Fibroblast of lung (primary cell): Measurements from ENCODE around the gene VPS45. TPM values are rescaled to one million over a fixed set of nuclear protein-coding genes. Genes with fewer than 3 reads are reported as not detected.

Experiments used
- DNase-seq, 2 donors: peaks; one replicate each; pipeline versions ENCODE4 v3.0.0 to v3.0.0-alpha.2; 2010; ENCODE audit warnings: low read depth in 2 of 2
- H2AFZ ChIP-seq: 2 replicates; pipeline ENCODE4 v1.5.1; 2012; ENCODE audit warnings: low read length, control low read depth, inconsistent platforms
- H3K27ac ChIP-seq: 2 replicates; pipeline ENCODE4 v1.5.1; 2011; ENCODE audit warnings: low read length, control low read depth; ENCODE audit not compliant: insufficient read depth
- H3K27me3 ChIP-seq: 2 replicates; pipeline ENCODE4 v1.5.1; 2011; ENCODE audit warnings: mild to moderate bottlenecking, low read length; ENCODE audit not compliant: control insufficient read depth, insufficient read depth
- H3K36me3 ChIP-seq: 2 replicates; pipeline ENCODE4 v1.5.1; 2011; ENCODE audit warnings: low read length; ENCODE audit not compliant: control insufficient read depth, insufficient read depth
- H3K4me1 ChIP-seq: 2 replicates; pipeline ENCODE4 v1.5.1; 2011; ENCODE audit warnings: low read length; ENCODE audit not compliant: control insufficient read depth, insufficient read depth; ENCODE audit errors: extremely low read depth
- H3K4me2 ChIP-seq: 2 replicates; pipeline ENCODE4 v1.5.1; 2011; ENCODE audit warnings: low read length, control low read depth; ENCODE audit not compliant: insufficient read depth; ENCODE audit errors: extremely low read depth
- H3K4me3 ChIP-seq, 4 experiments: fragments of 200-600 bp in 1 of 4; sonication (generic) in 1 of 4; replicated peaks in 1 of 4; 2 replicates each; pipeline ENCODE4 v1.5.1; 2011 to 2016; ENCODE audit warnings: low read length in 4 of 4, low read depth in 3 of 4, mild to moderate bottlenecking in 3 of 4, control low read depth in 2 of 4, inconsistent platforms in 1 of 4, mixed read lengths in 1 of 4; ENCODE audit not compliant: insufficient read depth in 1 of 4; ENCODE audit errors: control extremely low read depth in 1 of 4
- H3K79me2 ChIP-seq: 2 replicates; pipeline ENCODE4 v1.5.1; 2012; ENCODE audit warnings: mild to moderate bottlenecking, low read length, inconsistent platforms; ENCODE audit not compliant: control insufficient read depth, insufficient read depth
- H3K9ac ChIP-seq: 2 replicates; pipeline ENCODE4 v1.5.1; 2011; ENCODE audit warnings: mild to moderate bottlenecking, low read length, control low read depth; ENCODE audit not compliant: insufficient read depth
- H3K9me3 ChIP-seq: 2 replicates; pipeline ENCODE4 v1.5.1; 2012; ENCODE audit warnings: low read depth, low read length; ENCODE audit not compliant: control insufficient read depth, insufficient read depth
- H4K20me1 ChIP-seq: 2 replicates; pipeline ENCODE4 v1.5.1; 2011; ENCODE audit warnings: low read length; ENCODE audit not compliant: control insufficient read depth, insufficient read depth; ENCODE audit errors: extremely low read depth
- CTCF ChIP-seq, 2 donors: IDR thresholded peaks in 1 of 2; conservative IDR thresholded peaks in 1 of 2; 1 replicate in 1 of 2; 2 replicates in 1 of 2; pipeline ENCODE4 v1.5.1; 2011 to 2012; ENCODE audit warnings: low read length in 2 of 2, control low read depth in 1 of 2, inconsistent platforms in 1 of 2, low read depth in 1 of 2, mild to moderate bottlenecking in 1 of 2
- EZH2 ChIP-seq: IDR thresholded peaks from 2 replicates; pipeline ENCODE4 v1.5.1; 2012; ENCODE audit warnings: low read length, control low read depth, mild to moderate bottlenecking; ENCODE audit errors: missing control alignments
- polyA plus RNA-seq, 2 donors: library from polyadenylated mRNA; depleted of rRNA in 1 of 2; stranded (reverse) in 1 of 2; unstranded in 1 of 2; fragments of >200 nt; gene quantifications; 2 replicates each; pipeline ENCODE4 v1.2.1, GENCODE V29; 2011 to 2012; ENCODE audit warnings: missing spikeins in 1 of 2
- total RNA-seq: library from RNA; depleted of rRNA; stranded (reverse); fragments of >200 nt; gene quantifications from 2 replicates; pipeline ENCODE4 v1.2.1, GENCODE V29; 2014

The VPS45 gene
- total and polyA plus RNA-seq, 2 donors (not counting 1 experiment from before 2014, with no cell fraction given): 42.6 to 50.0 TPM

- peak in 1 of 2 donors; percentile 66 for DNase-seq
- H3K4me1 ChIP-seq: peaks cover 20% of the 10 kb centered on the region
Observed at GRCh38 chr1:150164779-150165178, 97.2 kb downstream of the VPS45 start.

GRCh38 chr1:150165622-150166612, 98.3 kb downstream of the VPS45 start:
- no peak overlapping the region for H2AFZ ChIP-seq
- no peaks in the 10 kb centered on the region for H3K9me3 ChIP-seq
- H3K4me1 ChIP-seq: peaks cover 17% of the 10 kb centered on the region
- no peaks in the 10 kb centered on the region for H4K20me1 ChIP-seq
- no peaks in the 10 kb centered on the region for H3K27me3 ChIP-seq
- no peaks in the 10 kb centered on the region for H3K36me3 ChIP-seq
- DNase-seq: peak; percentile 46 to 67
- TF ChIP-seq EZH2 (no peak), CTCF (conservative IDR thresholded peaks at IDR 0.05 in 1 of 2, IDR thresholded peaks at IDR 0.05 in 1 of 2; ENCODE audit: low read depth in 1 of 2, low read length in 2 of 2) (peak; percentile 81 to 90)
- H3K4me2 ChIP-seq: no peak overlapping the region
- no peak overlapping the region for H3K27ac ChIP-seq
- no peaks in the 10 kb centered on the region for H3K79me2 ChIP-seq
- no peak overlapping the region for H3K9ac ChIP-seq
- no peak overlapping the region for H3K4me3 ChIP-seq

More at GRCh38 chr1:150164779-150165178, 97.2 kb downstream of the VPS45 start:
- H3K36me3 ChIP-seq: peaks cover 3% of the 10 kb centered on the region
- no peaks in the 10 kb centered on the region for H3K79me2 ChIP-seq
- TF ChIP-seq EZH2 (no peak), CTCF (conservative IDR thresholded peaks at IDR 0.05 in 1 of 2, IDR thresholded peaks at IDR 0.05 in 1 of 2; ENCODE audit: low read depth in 1 of 2, low read length in 2 of 2) (no peak)
- H3K27me3 ChIP-seq: no peaks in the 10 kb centered on the region
- H3K27ac ChIP-seq: no peak overlapping the region
- no peak overlapping the region for H3K4me2 ChIP-seq
- H4K20me1 ChIP-seq: no peaks in the 10 kb centered on the region
- no peak overlapping the region for H2AFZ ChIP-seq
- no peak overlapping the region for H3K4me3 ChIP-seq
- H3K9me3 ChIP-seq: no peaks in the 10 kb centered on the region
- no peak overlapping the region for H3K9ac ChIP-seq

GRCh38 chr1:150168960-150169601, 101.5 kb downstream of the VPS45 start:
- no peaks in the 10 kb centered on the region for H3K4me1 ChIP-seq
- peak overlapping the region; percentile 10 for H2AFZ ChIP-seq
- H3K9me3 ChIP-seq: no peaks in the 10 kb centered on the region
- H3K36me3 ChIP-seq: no peaks in the 10 kb centered on the region
- H4K20me1 ChIP-seq: no peaks in the 10 kb centered on the region
- no peak overlapping the region for H3K9ac ChIP-seq
- no peak overlapping the region for H3K4me3 ChIP-seq
- peak; percentile 42 to 68 for DNase-seq
- H3K79me2 ChIP-seq: no peaks in the 10 kb centered on the region
- TF ChIP-seq CTCF (conservative IDR thresholded peaks at IDR 0.05 in 1 of 2, IDR thresholded peaks at IDR 0.05 in 1 of 2; ENCODE audit: low read depth in 1 of 2, low read length in 2 of 2) (peak; percentile 85 to 88), EZH2 (no peak)
- no peaks in the 10 kb centered on the region for H3K27me3 ChIP-seq
- H3K27ac ChIP-seq: no peak overlapping the region
- no peak overlapping the region for H3K4me2 ChIP-seq
